ENCODE measurements around the gene RGS18. TPM values are rescaled to one million over a fixed set of nuclear protein-coding genes. Genes with fewer than 3 reads are reported as not detected.
"Not testable (repeated sequence)": the region's sequence is repeated elsewhere in the genome, so short reads cannot be mapped to it uniquely, and the experiment has no call there.

Gene RGS18
- total RNA-seq, 4 donors from 2014 or later = 0.35 to 8.3 (median 0.80) TPM; not detected in 1

DNA sequence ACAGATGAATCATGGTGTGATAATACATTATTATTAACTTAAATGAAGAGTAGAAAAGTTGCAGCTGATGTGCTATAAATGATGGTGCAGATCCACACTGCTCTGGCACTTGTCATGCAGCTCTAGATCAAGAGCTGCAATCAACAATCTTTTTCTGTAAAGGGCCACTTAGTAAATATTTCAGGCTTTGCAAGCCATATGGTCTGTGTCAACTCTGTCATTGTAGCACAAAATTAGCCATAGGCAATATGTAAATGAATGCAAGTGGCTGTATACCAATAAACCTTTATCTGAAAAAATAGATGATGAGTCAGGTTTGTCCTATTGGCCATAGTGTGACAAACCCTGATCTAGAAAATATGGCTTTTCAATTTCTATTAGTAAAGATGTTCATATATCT is 66.6 kb downstream of the RGS18 start:
- no peaks in the 10 kb centered on the region for H3K36me3 ChIP-seq
- no peak overlapping the region for H3K27ac ChIP-seq
- no peak for DNase-seq
- no peak overlapping the region for H3K4me3 ChIP-seq
- no peak for TF ChIP-seq POLR2A (IDR thresholded peaks at IDR 0.05)
- TF ChIP-seq, protein P1, sequence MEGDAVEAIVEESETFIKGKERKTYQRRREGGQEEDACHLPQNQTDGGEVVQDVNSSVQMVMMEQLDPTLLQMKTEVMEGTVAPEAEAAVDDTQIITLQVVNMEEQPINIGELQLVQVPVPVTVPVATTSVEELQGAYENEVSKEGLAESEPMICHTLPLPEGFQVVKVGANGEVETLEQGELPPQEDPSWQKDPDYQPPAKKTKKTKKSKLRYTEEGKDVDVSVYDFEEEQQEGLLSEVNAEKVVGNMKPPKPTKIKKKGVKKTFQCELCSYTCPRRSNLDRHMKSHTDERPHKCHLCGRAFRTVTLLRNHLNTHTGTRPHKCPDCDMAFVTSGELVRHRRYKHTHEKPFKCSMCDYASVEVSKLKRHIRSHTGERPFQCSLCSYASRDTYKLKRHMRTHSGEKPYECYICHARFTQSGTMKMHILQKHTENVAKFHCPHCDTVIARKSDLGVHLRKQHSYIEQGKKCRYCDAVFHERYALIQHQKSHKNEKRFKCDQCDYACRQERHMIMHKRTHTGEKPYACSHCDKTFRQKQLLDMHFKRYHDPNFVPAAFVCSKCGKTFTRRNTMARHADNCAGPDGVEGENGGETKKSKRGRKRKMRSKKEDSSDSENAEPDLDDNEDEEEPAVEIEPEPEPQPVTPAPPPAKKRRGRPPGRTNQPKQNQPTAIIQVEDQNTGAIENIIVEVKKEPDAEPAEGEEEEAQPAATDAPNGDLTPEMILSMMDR (IDR thresholded peaks at IDR 0.05) = no peak
- H3K4me1 ChIP-seq = no peaks in the 10 kb centered on the region
- no peaks in the 10 kb centered on the region for H3K9me3 ChIP-seq
- no peaks in the 10 kb centered on the region for H3K27me3 ChIP-seq

DNA sequence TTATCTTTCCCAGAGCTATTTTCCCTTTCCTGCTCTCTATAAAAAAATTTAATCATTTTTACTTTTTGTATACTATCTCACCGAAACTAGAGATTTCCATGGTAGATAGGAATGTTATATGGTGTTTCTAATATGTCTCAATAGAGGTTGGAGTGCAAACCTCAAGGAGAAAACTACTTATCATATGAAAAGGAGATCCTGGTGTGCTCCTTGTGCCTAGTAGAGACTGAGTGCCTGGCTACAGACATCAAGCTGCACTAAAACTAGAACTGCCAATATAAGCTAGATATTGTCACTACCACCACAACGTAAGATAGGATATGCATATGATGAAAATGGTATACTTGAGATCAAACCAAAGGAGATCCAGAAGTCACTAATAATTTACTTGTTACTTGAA is 67.0 kb downstream of the RGS18 start:
- TF ChIP-seq, protein P1 (IDR thresholded peaks at IDR 0.05) = no peak
- no peak for TF ChIP-seq POLR2A (IDR thresholded peaks at IDR 0.05)

DNA sequence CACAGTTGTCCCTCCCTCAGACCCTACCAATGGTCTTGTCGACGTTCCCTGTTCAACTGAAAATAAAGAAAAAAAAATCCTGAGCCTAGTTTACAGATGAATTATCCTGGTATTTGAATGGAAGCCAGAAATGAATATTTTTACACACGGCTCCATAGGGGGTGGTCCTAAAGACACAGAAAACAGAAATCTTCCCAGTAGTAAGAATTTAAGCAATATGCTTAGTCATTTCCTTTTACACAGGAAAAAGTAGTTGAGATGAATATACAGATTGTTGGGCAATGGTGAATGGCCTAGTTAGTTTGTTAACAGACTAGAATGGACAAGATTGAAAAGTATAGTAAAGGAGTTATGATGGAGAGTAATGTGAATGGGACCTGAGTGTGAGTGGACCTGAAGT is 67.4 kb downstream of the RGS18 start:
- TF ChIP-seq, protein P1 (IDR thresholded peaks at IDR 0.05) = no peak
- TF ChIP-seq POLR2A (IDR thresholded peaks at IDR 0.05) = no peak
- Histone ChIP-seq H3K4me3 (no peak overlapping the region), H3K4me1 (no peaks in the 10 kb centered on the region), H3K9me3 (no peaks in the 10 kb centered on the region), H3K27ac (no peak overlapping the region), H3K27me3 (no peaks in the 10 kb centered on the region), H3K36me3 (no peaks in the 10 kb centered on the region)
- DNase-seq = no peak

More for the DNA sequence above, 67.0 kb downstream of the RGS18 start:
- Histone ChIP-seq H3K27me3 (no peaks in the 10 kb centered on the region), H3K36me3 (no peaks in the 10 kb centered on the region), H3K9me3 (no peaks in the 10 kb centered on the region), H3K4me3 (no peak overlapping the region), H3K27ac (no peak overlapping the region), H3K4me1 (no peaks in the 10 kb centered on the region)
- no peak for DNase-seq

DNA sequence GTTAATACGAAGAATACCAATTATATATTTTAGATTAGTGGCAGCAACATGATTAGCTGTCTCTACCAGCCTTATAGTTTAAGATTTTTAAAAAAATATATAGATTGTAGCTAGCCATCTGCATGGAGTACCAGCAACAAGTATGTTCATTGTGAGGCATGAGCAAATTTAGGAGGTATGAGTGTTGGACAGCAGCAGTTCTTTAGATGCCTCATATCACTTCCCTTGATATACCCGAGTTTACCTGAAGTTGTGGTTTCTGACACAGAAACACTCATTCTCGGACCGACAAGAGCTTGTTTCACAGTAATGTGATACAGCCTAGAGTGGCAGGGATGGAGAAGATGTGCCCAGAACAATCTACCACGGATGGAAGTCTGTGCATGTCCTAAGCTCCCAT is 69.1 kb downstream of the RGS18 start:
- Histone ChIP-seq H3K4me1 (no peaks in the 10 kb centered on the region), H3K27ac (no peak overlapping the region), H3K36me3 (no peaks in the 10 kb centered on the region), H3K4me3 (no peak overlapping the region), H3K9me3 (no peaks in the 10 kb centered on the region), H3K27me3 (no peaks in the 10 kb centered on the region)
- DNase-seq = no peak
- TF ChIP-seq, protein P1 (IDR thresholded peaks at IDR 0.05) = no peak
- no peak for TF ChIP-seq POLR2A (IDR thresholded peaks at IDR 0.05)

DNA sequence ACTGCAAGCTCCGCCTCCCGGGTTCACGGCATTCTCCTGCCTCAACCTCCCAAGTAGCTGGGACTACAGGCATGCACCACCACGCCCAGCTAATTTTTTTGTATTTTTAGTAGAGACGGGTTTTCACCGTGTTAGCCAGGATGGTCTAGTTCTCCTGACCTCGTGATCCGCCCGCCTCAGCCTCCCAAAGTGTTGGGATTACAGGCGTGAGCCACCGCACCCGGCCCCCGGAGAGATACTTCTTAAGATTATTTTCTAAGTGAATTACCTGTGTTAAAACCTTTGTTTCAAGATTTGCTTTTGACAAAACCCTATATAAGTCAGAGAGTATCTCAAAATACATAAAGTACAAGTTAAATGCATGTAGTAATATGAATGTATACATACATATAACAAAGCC is 69.7 kb downstream of the RGS18 start:
- not testable (repeated sequence) for H3K4me3 ChIP-seq, H3K9me3 ChIP-seq, H3K27me3 ChIP-seq, DNase-seq, H3K4me1 ChIP-seq, H3K27ac ChIP-seq, H3K36me3 ChIP-seq

DNA sequence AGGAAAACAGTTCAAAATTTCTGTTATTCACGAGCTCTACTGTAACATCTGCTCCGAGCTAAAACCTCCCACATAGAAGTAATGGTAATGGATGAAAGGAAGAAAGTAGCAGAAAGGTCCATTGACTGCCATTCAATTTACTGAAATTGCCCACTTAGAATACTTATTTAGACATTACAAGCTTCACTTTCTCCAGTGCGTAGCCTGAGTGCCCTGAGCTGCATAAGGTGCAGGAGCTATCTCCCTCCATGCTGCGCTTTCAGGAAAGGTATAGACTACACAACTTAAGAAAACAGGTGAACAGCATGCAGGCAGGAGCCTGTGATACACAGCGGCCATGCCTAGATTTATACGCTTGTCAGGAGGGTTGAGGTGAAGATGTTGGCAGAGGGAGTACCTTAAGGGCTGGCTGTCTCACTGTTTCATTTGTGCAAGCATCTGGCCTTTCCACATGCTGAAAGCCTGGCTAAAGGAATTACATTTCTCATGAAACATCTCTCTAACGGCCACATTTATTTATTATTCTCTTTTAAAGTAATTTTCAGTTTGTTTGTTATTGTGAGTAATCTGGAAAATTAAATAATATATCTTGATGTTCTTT is 74.7 kb downstream of the RGS18 start:
- H3K27ac ChIP-seq = no peak overlapping the region
- H3K4me3 ChIP-seq = no peak overlapping the region
- H3K9me3 ChIP-seq = no peaks in the 10 kb centered on the region
- no peak for TF ChIP-seq POLR2A (IDR thresholded peaks at IDR 0.05)
- TF ChIP-seq, protein P1 (IDR thresholded peaks at IDR 0.05) = no peak
- H3K4me1 ChIP-seq = no peaks in the 10 kb centered on the region
- DNase-seq = no peak
- no peaks in the 10 kb centered on the region for H3K27me3 ChIP-seq
- H3K36me3 ChIP-seq = no peaks in the 10 kb centered on the region

All from Peyer's patch (tissue), 4 donors.